Endothelial cell of umbilical vein (primary cell): ENCODE measurements around the gene CTDSPL.

Experiments
- CTCF ChIP-seq, 2 donors: IDR thresholded peaks; 1 replicate in 1 of 2; 2 replicates in 1 of 2; pipeline ENCODE4 v1.5.1; 2011; ENCODE audit warnings: low read length in 2 of 2, mild to moderate bottlenecking in 2 of 2, moderate library complexity in 2 of 2, control low read depth in 1 of 2, inconsistent platforms in 1 of 2, low read depth in 1 of 2; ENCODE audit not compliant: insufficient read depth in 1 of 2; ENCODE audit errors: extremely low read depth in 1 of 2
- EZH2 ChIP-seq: IDR thresholded peaks from 2 replicates; pipeline ENCODE4 v1.6.1; 2012; ENCODE audit warnings: borderline replicate concordance, low read depth, mild to moderate bottlenecking, moderate library complexity, low read length, inconsistent platforms; ENCODE audit not compliant: severe bottlenecking
- POLR2A ChIP-seq: IDR thresholded peaks from 2 replicates; pipeline ENCODE4 v1.6.1; 2012; ENCODE audit warnings: low read depth, mild to moderate bottlenecking, control low read depth, low read length
- POLR2AphosphoS5 ChIP-seq: IDR thresholded peaks from 2 replicates; pipeline ENCODE4 v1.6.1; 2012; ENCODE audit warnings: low read depth, mild to moderate bottlenecking, control low read depth, low read length, moderate library complexity; ENCODE audit not compliant: insufficient read depth

GRCh38 chr3:37973246-37974054, 111.8 kb downstream of the CTDSPL start:
- TF ChIP-seq EZH2: no peak
- TF ChIP-seq CTCF (IDR thresholded peaks at IDR 0.05; ENCODE audit: extremely low read depth in 1 of 2, insufficient read depth in 1 of 2, low read depth in 1 of 2, low read length in 2 of 2): no peak
- TF ChIP-seq POLR2A: no peak
- no peak for TF ChIP-seq POLR2AphosphoS5
